Endothelial cell of umbilical vein (primary cell): ENCODE results near the gene FAM120A. TPM values are rescaled to one million over a fixed set of nuclear protein-coding genes. Genes with fewer than 3 reads are reported as not detected.

Experiments used
- BruUV-seq: library from RNA; stranded (reverse); fragments of 400-500 nt; replicated peaks from 2 replicates; lab custom pipeline; 2021; lab: Mats Ljungman, UMichigan
- CTCF ChIA-PET: fragments of 300-600, 350-600 bp; sonication (Branson Sonifier 250); formaldehyde crosslinking; loops from one replicate; lab custom pipeline; 2021; ENCODE audit warnings: antibody characterized with exemption, inconsistent platforms; lab: Charles Lee
- POLR2A ChIA-PET: fragments of 300-600, 350-600 bp; sonication (Branson Sonifier 250); formaldehyde crosslinking; loops from one replicate; lab custom pipeline; 2021; ENCODE audit warnings: antibody characterized with exemption, inconsistent platforms; lab: Charles Lee
- DNase-seq: peaks from one replicate; pipeline ENCODE4 v3.0.0-alpha.2; 2011; ENCODE audit warnings: low read depth, low spot score
- FAIRE-seq: peaks from 2 replicates; lab custom pipeline; 2011; peaks lifted over from hg19 to GRCh38; lab: Jason Lieb, UNC
- H2AFZ ChIP-seq: 2 replicates; pipeline ENCODE4 v1.6.0; 2012; ENCODE audit warnings: low read depth, low read length, control low read depth, inconsistent platforms
- H3K27ac ChIP-seq: 2 replicates; pipeline ENCODE4 v1.5.1; 2011; ENCODE audit warnings: low read depth, mild to moderate bottlenecking, control low read depth, low read length, moderate library complexity; ENCODE audit not compliant: insufficient read depth
- H3K27me3 ChIP-seq, 2 experiments: 2 replicates each; pipeline versions ENCODE4 v1.6.0 to v1.6.1; 2011; ENCODE audit warnings: low read length in 2 of 2, mixed read lengths in 1 of 2; ENCODE audit not compliant: control insufficient read depth in 2 of 2, insufficient read depth in 2 of 2
- H3K36me3 ChIP-seq, 2 experiments: 2 replicates in 1 of 2; 3 replicates in 1 of 2; pipeline ENCODE4 v1.5.1; 2011; ENCODE audit warnings: low read length in 2 of 2, mild to moderate bottlenecking in 1 of 2, moderate library complexity in 1 of 2; ENCODE audit not compliant: control insufficient read depth in 2 of 2, insufficient read depth in 2 of 2; ENCODE audit errors: extremely low read depth in 1 of 2
- H3K4me1 ChIP-seq: 3 replicates; pipeline ENCODE4 v1.5.1; 2011; ENCODE audit warnings: mild to moderate bottlenecking, low read length; ENCODE audit not compliant: control insufficient read depth, insufficient read depth; ENCODE audit errors: extremely low read depth
- H3K4me2 ChIP-seq: 2 replicates; pipeline ENCODE4 v1.6.1; 2011; ENCODE audit warnings: low read length, control low read depth, mixed read lengths; ENCODE audit not compliant: insufficient read depth
- H3K4me3 ChIP-seq, 3 experiments: fragments of 200-600 bp in 1 of 3; sonication (generic), shearing (Covaris generic) in 1 of 3; replicated peaks in 1 of 3; 2 replicates each; pipeline ENCODE4 v1.5.1; 2011 to 2016; ENCODE audit warnings: control low read depth in 3 of 3, low read length in 3 of 3, mild to moderate bottlenecking in 2 of 3, inconsistent platforms in 1 of 3, low read depth in 1 of 3, moderate library complexity in 1 of 3; ENCODE audit not compliant: insufficient read depth in 1 of 3
- H3K79me2 ChIP-seq: 2 replicates; pipeline ENCODE4 v1.6.0; 2012; ENCODE audit warnings: low read length, inconsistent platforms; ENCODE audit not compliant: control insufficient read depth, insufficient read depth
- H3K9ac ChIP-seq: replicated peaks from 2 replicates; pipeline ENCODE3; 2011; ENCODE audit warnings: low read length, control low read depth; ENCODE audit not compliant: insufficient read depth; ENCODE audit errors: extremely low read depth
- H3K9me1 ChIP-seq: replicated peaks from 3 replicates; pipeline ENCODE4 v1.6.0; 2011; ENCODE audit warnings: mild to moderate bottlenecking, low read length; ENCODE audit not compliant: control insufficient read depth, insufficient read depth; ENCODE audit errors: extremely low read depth
- H3K9me3 ChIP-seq: replicated peaks from 2 replicates; pipeline ENCODE4 v1.5.1; 2012; ENCODE audit warnings: low read length, inconsistent platforms; ENCODE audit not compliant: control insufficient read depth, insufficient read depth
- H4K20me1 ChIP-seq: replicated peaks from 2 replicates; pipeline ENCODE3; 2011; ENCODE audit warnings: mild to moderate bottlenecking, low read length; ENCODE audit not compliant: control insufficient read depth, insufficient read depth; ENCODE audit errors: extremely low read depth
- EZH2 ChIP-seq: IDR thresholded peaks from 2 replicates; pipeline ENCODE4 v1.6.1; 2012; ENCODE audit warnings: borderline replicate concordance, low read depth, mild to moderate bottlenecking, moderate library complexity, low read length, inconsistent platforms; ENCODE audit not compliant: severe bottlenecking
- FOS ChIP-seq: IDR thresholded peaks from 2 replicates; pipeline ENCODE4 v1.6.1; 2011; ENCODE audit warnings: mild to moderate bottlenecking, low read length, moderate library complexity, borderline replicate concordance; ENCODE audit not compliant: insufficient read depth
- GATA2 ChIP-seq: IDR thresholded peaks from 2 replicates; pipeline ENCODE4 v1.7.0; 2011; ENCODE audit warnings: low read depth, mild to moderate bottlenecking, moderate library complexity, mixed read lengths, low read length; ENCODE audit not compliant: insufficient read length, insufficient read depth
- JUN ChIP-seq: IDR thresholded peaks from 2 replicates; pipeline ENCODE4 v1.6.1; 2011; ENCODE audit warnings: borderline replicate concordance, low read depth; ENCODE audit not compliant: insufficient read length, insufficient read depth
- MAX ChIP-seq: IDR thresholded peaks from 2 replicates; pipeline ENCODE4 v1.6.1; 2011; ENCODE audit not compliant: insufficient read depth, insufficient read length
- MYC ChIP-seq: IDR thresholded peaks from one replicate; pipeline ENCODE4 v1.6.1; 2011; ENCODE audit warnings: mild to moderate bottlenecking, low read depth, low read length
- POLR2A ChIP-seq: IDR thresholded peaks from 2 replicates; pipeline ENCODE4 v1.6.1; 2012; ENCODE audit warnings: low read depth, mild to moderate bottlenecking, control low read depth, low read length
- POLR2AphosphoS5 ChIP-seq: IDR thresholded peaks from 2 replicates; pipeline ENCODE4 v1.6.1; 2012; ENCODE audit warnings: low read depth, mild to moderate bottlenecking, control low read depth, low read length, moderate library complexity; ENCODE audit not compliant: insufficient read depth
- dilution Hi-C: fragments of 300-500 bp; cut with MboI; formaldehyde crosslinking; loops from one replicate; pipeline ENCODE4 v1.15.0; 2019; ENCODE audit warnings: low sequenced_read_pairs; ENCODE audit not compliant: extremely low pct_ligation_motif_present
- intact Hi-C: fragments of 100-400 bp; cut with micrococcal nuclease; formaldehyde crosslinking; loops from one replicate; pipeline ENCODE4 v1.10.0; 2022
- polyA plus RNA-seq, 4 experiments: library from polyadenylated mRNA; depleted of rRNA in 3 of 4; stranded (reverse) in 3 of 4; unstranded in 1 of 4; fragments of >200 nt; gene quantifications; 2 replicates each; pipeline versions ENCODE4 v1.2.1 to v1.2.3, GENCODE V29; 2011 to 2012; ENCODE audit warnings: missing spikeins in 1 of 4
- total RNA-seq: library from RNA; stranded (reverse); gene quantifications from 2 replicates; pipeline ENCODE4 v1.2.3, GENCODE V29; 2021
- TF ChIP-seq, protein P1 (sequence below), 2 donors: IDR thresholded peaks; 1 replicate in 1 of 2; 2 replicates in 1 of 2; pipeline ENCODE4 v1.5.1; 2011; ENCODE audit warnings: low read length in 2 of 2, mild to moderate bottlenecking in 2 of 2, moderate library complexity in 2 of 2, control low read depth in 1 of 2, inconsistent platforms in 1 of 2, low read depth in 1 of 2; ENCODE audit not compliant: insufficient read depth in 1 of 2; ENCODE audit errors: extremely low read depth in 1 of 2

FAM120A gene
- total and polyA plus RNA-seq, 2 donors (not counting 3 experiments of a cell fraction or from before 2014, with no cell fraction given) = 66.8 to 126 TPM

DNA sequence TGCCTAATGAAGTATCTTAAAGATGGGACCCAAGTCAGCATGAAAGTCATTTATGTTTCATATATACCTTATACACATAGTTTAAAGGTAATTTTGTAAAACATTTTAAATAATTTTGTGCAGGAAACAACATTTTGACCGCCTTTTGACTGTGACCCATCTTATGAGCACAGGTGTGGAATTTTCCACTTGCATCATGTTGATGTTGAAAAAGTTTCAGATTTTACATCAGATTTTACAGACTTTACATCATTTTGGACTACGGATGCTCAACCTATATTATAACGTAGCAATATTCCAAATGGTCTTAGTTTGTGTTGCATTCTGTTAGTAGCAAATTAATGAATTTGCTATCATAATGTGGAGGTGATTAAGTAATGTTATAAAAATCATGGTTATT lies 23.6 kb downstream of the FAM120A start:
- intact Hi-C loops = no loop called here
- dilution Hi-C loops = no loop called here
- Histone ChIP-seq H3K27me3 (no peaks in the 10 kb centered on the region), H3K4me3 (no peak overlapping the region), H2AFZ (no peak overlapping the region), H3K36me3 (peaks cover 0 to 5% of the 10 kb centered on the region in 2 experiments), H3K79me2 (peaks cover 82% of the 10 kb centered on the region), H4K20me1 (no peaks in the 10 kb centered on the region), H3K9me1 (no peaks in the 10 kb centered on the region), H3K4me2 (no peak overlapping the region), H3K27ac (no peak overlapping the region), H3K9ac (no peak overlapping the region), H3K4me1 (peaks cover under 1% of the 10 kb centered on the region), H3K9me3 (no peaks in the 10 kb centered on the region)
- CTCF ChIA-PET = interaction anchor here (1.2 to 1.7 kb wide), 2 partner anchors 15 to 91 kb away, joined by 3 to 6 read pairs; no protein-coding TSS in a partner anchor
- POLR2A ChIA-PET = no interaction called here
- BruUV-seq = no TSS peak
- FAIRE-seq = no peak
- DNase-seq = no peak
- no peak for TF ChIP-seq GATA2

GRCh38 chr9:93475856-93476255 lies 24.4 kb downstream of the FAM120A start:
- BruUV-seq = no TSS peak
- H4K20me1 ChIP-seq = no peaks in the 10 kb centered on the region
- no peak overlapping the region for H3K27ac ChIP-seq
- no peaks in the 10 kb centered on the region for H3K9me1 ChIP-seq
- peaks cover 82% of the 10 kb centered on the region for H3K79me2 ChIP-seq
- H2AFZ ChIP-seq = no peak overlapping the region
- DNase-seq (peak; percentile 25), FAIRE-seq (no peak)
- no peak for TF ChIP-seq MAX
- TF ChIP-seq JUN = no peak
- no peak for TF ChIP-seq MYC
- TF ChIP-seq GATA2 = no peak
- TF ChIP-seq POLR2AphosphoS5 = no peak
- TF ChIP-seq EZH2 = no peak
- TF ChIP-seq, protein P1, sequence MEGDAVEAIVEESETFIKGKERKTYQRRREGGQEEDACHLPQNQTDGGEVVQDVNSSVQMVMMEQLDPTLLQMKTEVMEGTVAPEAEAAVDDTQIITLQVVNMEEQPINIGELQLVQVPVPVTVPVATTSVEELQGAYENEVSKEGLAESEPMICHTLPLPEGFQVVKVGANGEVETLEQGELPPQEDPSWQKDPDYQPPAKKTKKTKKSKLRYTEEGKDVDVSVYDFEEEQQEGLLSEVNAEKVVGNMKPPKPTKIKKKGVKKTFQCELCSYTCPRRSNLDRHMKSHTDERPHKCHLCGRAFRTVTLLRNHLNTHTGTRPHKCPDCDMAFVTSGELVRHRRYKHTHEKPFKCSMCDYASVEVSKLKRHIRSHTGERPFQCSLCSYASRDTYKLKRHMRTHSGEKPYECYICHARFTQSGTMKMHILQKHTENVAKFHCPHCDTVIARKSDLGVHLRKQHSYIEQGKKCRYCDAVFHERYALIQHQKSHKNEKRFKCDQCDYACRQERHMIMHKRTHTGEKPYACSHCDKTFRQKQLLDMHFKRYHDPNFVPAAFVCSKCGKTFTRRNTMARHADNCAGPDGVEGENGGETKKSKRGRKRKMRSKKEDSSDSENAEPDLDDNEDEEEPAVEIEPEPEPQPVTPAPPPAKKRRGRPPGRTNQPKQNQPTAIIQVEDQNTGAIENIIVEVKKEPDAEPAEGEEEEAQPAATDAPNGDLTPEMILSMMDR (IDR thresholded peaks at IDR 0.05; ENCODE audit: extremely low read depth in 1 of 2, insufficient read depth in 1 of 2, low read depth in 1 of 2, low read length in 2 of 2) = no peak
- TF ChIP-seq POLR2A = no peak
- no peak for TF ChIP-seq FOS
- H3K4me2 ChIP-seq = no peak overlapping the region
- H3K4me1 ChIP-seq = peaks cover 2% of the 10 kb centered on the region
- H3K9me3 ChIP-seq = no peaks in the 10 kb centered on the region
- no peak overlapping the region for H3K9ac ChIP-seq
- intact Hi-C loops = no loop called here
- CTCF ChIA-PET = interaction anchor here (0.7 to 2.5 kb wide), 3 partner anchors 8 to 90 kb away, joined by 3 to 12 read pairs (median 3); no protein-coding TSS in a partner anchor
- POLR2A ChIA-PET = no interaction called here
- H3K27me3 ChIP-seq = no peaks in the 10 kb centered on the region
- dilution Hi-C loops = no loop called here
- H3K4me3 ChIP-seq = no peak overlapping the region
- peaks cover 0 to 5% of the 10 kb centered on the region in 2 experiments for H3K36me3 ChIP-seq
